Measurements from ENCODE around the gene KLHL29. TPM values are rescaled to one million over a fixed set of nuclear protein-coding genes. Genes with fewer than 3 reads are reported as not detected.

The KLHL29 gene
- total RNA-seq, 1 experiment from 2014 or later, result 2.6 TPM

GRCh38 chr2:23543728-23544127 lies 158.7 kb downstream of the KLHL29 start:
- ATAC-seq (no peak), DNase-seq (no peak)
- Histone ChIP-seq H3K9me2 (replicated peaks; ENCODE audit: low read length) (no peaks in the 10 kb centered on the region), H3F3A (ENCODE audit: low read length, unreplicated experiment) (no peaks in the 10 kb centered on the region), H3K4me3 (ENCODE audit: low read length) (no peak overlapping the region), H3K27ac (ENCODE audit: low read length) (no peak overlapping the region), H3K4me2 (ENCODE audit: low read length) (no peak overlapping the region), H2AFZ (ENCODE audit: low read length) (no peak overlapping the region), H3K9me3 (ENCODE audit: low read length) (no peaks in the 10 kb centered on the region), H3K4me1 (ENCODE audit: insufficient read depth, low read length) (no peaks in the 10 kb centered on the region), H4K20me1 (ENCODE audit: low read length) (no peaks in the 10 kb centered on the region), H3K9ac (ENCODE audit: low read length) (no peak overlapping the region), H3K36me3 (ENCODE audit: low read depth, low read length) (no peaks in the 10 kb centered on the region), H3K27me3 (ENCODE audit: low read length) (no peaks in the 10 kb centered on the region), H3K79me2 (ENCODE audit: low read length) (no peaks in the 10 kb centered on the region)
- TF ChIP-seq EZH2phosphoT487 (IDR thresholded peaks at IDR 0.05; ENCODE audit: borderline replicate concordance, low read length), result no peak
- TF ChIP-seq EZH2 (IDR thresholded peaks at IDR 0.05; ENCODE audit: low read length, unreplicated experiment), result no peak
- no peak for TF ChIP-seq CTCF (conservative IDR thresholded peaks at IDR 0.05; ENCODE audit: low read depth, low read length)
- POLR2A ChIA-PET (ENCODE audit: unreplicated experiment), result no interaction called here
- BruUV-seq (replicated peaks), result no TSS peak
- intact Hi-C loops (cut with micrococcal nuclease), result no loop called here
- CTCF ChIA-PET, result no interaction called here

- DNase-seq, result no peak
- H3K79me2 ChIP-seq (ENCODE audit: low read length), result no peaks in the 10 kb centered on the region
- H3K9ac ChIP-seq (ENCODE audit: low read length), result no peak overlapping the region
- ATAC-seq, result no peak
- no peaks in the 10 kb centered on the region for H3K36me3 ChIP-seq (ENCODE audit: low read depth, low read length)
- TF ChIP-seq CTCF (conservative IDR thresholded peaks at IDR 0.05; ENCODE audit: low read depth, low read length) (no peak), EZH2phosphoT487 (IDR thresholded peaks at IDR 0.05; ENCODE audit: borderline replicate concordance, low read length) (no peak), EZH2 (IDR thresholded peaks at IDR 0.05; ENCODE audit: low read length, unreplicated experiment) (no peak)
- intact Hi-C loops (cut with micrococcal nuclease), result no loop called here
- ChIA-PET POLR2A (ENCODE audit: unreplicated experiment) (no interaction called here), CTCF (no interaction called here)
- H3K4me3 ChIP-seq (ENCODE audit: low read length), result no peak overlapping the region
- no peak overlapping the region for H2AFZ ChIP-seq (ENCODE audit: low read length)
- H3K9me3 ChIP-seq (ENCODE audit: low read length), result no peaks in the 10 kb centered on the region
- H3F3A ChIP-seq (ENCODE audit: low read length, unreplicated experiment), result no peaks in the 10 kb centered on the region
- H3K4me2 ChIP-seq (ENCODE audit: low read length), result no peak overlapping the region
- no peak overlapping the region for H3K27ac ChIP-seq (ENCODE audit: low read length)
- H3K4me1 ChIP-seq (ENCODE audit: insufficient read depth, low read length), result no peaks in the 10 kb centered on the region
- no peaks in the 10 kb centered on the region for H3K9me2 ChIP-seq (replicated peaks; ENCODE audit: low read length)
- no TSS peak for BruUV-seq (replicated peaks)
- H3K27me3 ChIP-seq (ENCODE audit: low read length), result no peaks in the 10 kb centered on the region
- H4K20me1 ChIP-seq (ENCODE audit: low read length), result no peaks in the 10 kb centered on the region
Measured at GRCh38 chr2:23544589-23545295, 159.8 kb downstream of the KLHL29 start.

- intact Hi-C loops (cut with micrococcal nuclease), result no loop called here
- ChIA-PET POLR2A (ENCODE audit: unreplicated experiment) (no interaction called here), CTCF (no interaction called here)
- DNase-seq (no peak), ATAC-seq (peak; percentile 57)
- no peaks in the 10 kb centered on the region for H3F3A ChIP-seq (ENCODE audit: low read length, unreplicated experiment)
- no peak overlapping the region for H2AFZ ChIP-seq (ENCODE audit: low read length)
- no peak overlapping the region for H3K9ac ChIP-seq (ENCODE audit: low read length)
- TF ChIP-seq EZH2 (IDR thresholded peaks at IDR 0.05; ENCODE audit: low read length, unreplicated experiment), result no peak
- H4K20me1 ChIP-seq (ENCODE audit: low read length), result no peaks in the 10 kb centered on the region
- H3K4me3 ChIP-seq (ENCODE audit: low read length), result no peak overlapping the region
- no peaks in the 10 kb centered on the region for H3K36me3 ChIP-seq (ENCODE audit: low read depth, low read length)
- H3K4me2 ChIP-seq (ENCODE audit: low read length), result no peak overlapping the region
- no peaks in the 10 kb centered on the region for H3K79me2 ChIP-seq (ENCODE audit: low read length)
- BruUV-seq (replicated peaks), result no TSS peak
- H3K4me1 ChIP-seq (ENCODE audit: insufficient read depth, low read length), result no peaks in the 10 kb centered on the region
- no peaks in the 10 kb centered on the region for H3K9me3 ChIP-seq (ENCODE audit: low read length)
- no peaks in the 10 kb centered on the region for H3K9me2 ChIP-seq (replicated peaks; ENCODE audit: low read length)
- no peaks in the 10 kb centered on the region for H3K27me3 ChIP-seq (ENCODE audit: low read length)
- no peak overlapping the region for H3K27ac ChIP-seq (ENCODE audit: low read length)
Measured at GRCh38 chr2:23545396-23545795, 160.4 kb downstream of the KLHL29 start.
